HEK293T (cell line): ENCODE data around the gene BICDL1.

Experiments used
- BHLHE40 ChIP-seq: fragments of 450-650 bp; IDR thresholded peaks from 2 replicates; pipeline ENCODE4 v1.6.1; 2016; ENCODE audit warnings: mild to moderate bottlenecking, moderate library complexity, borderline replicate concordance
- CTBP1 ChIP-seq: fragments of 450-650 bp; IDR thresholded peaks from 2 replicates; pipeline ENCODE4 v1.6.1; 2016; ENCODE audit warnings: borderline replicate concordance
- ELF4 ChIP-seq: fragments of 450-650 bp; IDR thresholded peaks from 2 replicates; pipeline ENCODE4 v1.6.1; 2017; ENCODE audit warnings: antibody characterized with exemption
- FOXM1 ChIP-seq: fragments of 450-650 bp; IDR thresholded peaks from 2 replicates; pipeline ENCODE4 v1.6.1; 2017; ENCODE audit warnings: mild to moderate bottlenecking, borderline replicate concordance
- HDGF ChIP-seq: fragments of 450-650 bp; IDR thresholded peaks from 2 replicates; pipeline ENCODE4 v1.6.1; 2017; ENCODE audit warnings: antibody characterized with exemption, borderline replicate concordance
- L3MBTL2 ChIP-seq: fragments of 450-650 bp; conservative IDR thresholded peaks from 2 replicates; pipeline ENCODE4 v1.6.1; 2016; ENCODE audit warnings: mild to moderate bottlenecking
- NFRKB ChIP-seq: fragments of 450-650 bp; IDR thresholded peaks from 2 replicates; pipeline ENCODE4 v1.6.1; 2016; ENCODE audit warnings: mild to moderate bottlenecking, moderate library complexity
- SP1 ChIP-seq: fragments of 450-650 bp; IDR thresholded peaks from 2 replicates; pipeline ENCODE4 v1.6.1; 2017
- SUZ12 ChIP-seq: fragments of 450-650 bp; IDR thresholded peaks from 2 replicates; pipeline ENCODE4 v1.6.1; 2016; ENCODE audit warnings: mild to moderate bottlenecking
- TARDBP ChIP-seq: fragments of 450-650 bp; IDR thresholded peaks from 2 replicates; pipeline ENCODE4 v1.6.1; 2016
- TF ChIP-seq, protein P1 (sequence below): fragments of 450-650 bp; IDR thresholded peaks from 2 replicates; pipeline ENCODE4 v1.6.1; 2016

GRCh38 chr12:120132863-120133385 is 143.9 kb downstream of the BICDL1 start:
- TF ChIP-seq BHLHE40 (no peak), ELF4 (no peak), HDGF (no peak), SUZ12 (no peak), TARDBP (no peak), L3MBTL2 (no peak), NFRKB (no peak), FOXM1 (no peak), SP1 (no peak), CTBP1 (no peak)
- TF ChIP-seq, protein P1, sequence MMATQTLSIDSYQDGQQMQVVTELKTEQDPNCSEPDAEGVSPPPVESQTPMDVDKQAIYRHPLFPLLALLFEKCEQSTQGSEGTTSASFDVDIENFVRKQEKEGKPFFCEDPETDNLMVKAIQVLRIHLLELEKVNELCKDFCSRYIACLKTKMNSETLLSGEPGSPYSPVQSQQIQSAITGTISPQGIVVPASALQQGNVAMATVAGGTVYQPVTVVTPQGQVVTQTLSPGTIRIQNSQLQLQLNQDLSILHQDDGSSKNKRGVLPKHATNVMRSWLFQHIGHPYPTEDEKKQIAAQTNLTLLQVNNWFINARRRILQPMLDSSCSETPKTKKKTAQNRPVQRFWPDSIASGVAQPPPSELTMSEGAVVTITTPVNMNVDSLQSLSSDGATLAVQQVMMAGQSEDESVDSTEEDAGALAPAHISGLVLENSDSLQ: no peak
